ENCODE results near the gene ITIH1.

Gene ITIH1

DNA sequence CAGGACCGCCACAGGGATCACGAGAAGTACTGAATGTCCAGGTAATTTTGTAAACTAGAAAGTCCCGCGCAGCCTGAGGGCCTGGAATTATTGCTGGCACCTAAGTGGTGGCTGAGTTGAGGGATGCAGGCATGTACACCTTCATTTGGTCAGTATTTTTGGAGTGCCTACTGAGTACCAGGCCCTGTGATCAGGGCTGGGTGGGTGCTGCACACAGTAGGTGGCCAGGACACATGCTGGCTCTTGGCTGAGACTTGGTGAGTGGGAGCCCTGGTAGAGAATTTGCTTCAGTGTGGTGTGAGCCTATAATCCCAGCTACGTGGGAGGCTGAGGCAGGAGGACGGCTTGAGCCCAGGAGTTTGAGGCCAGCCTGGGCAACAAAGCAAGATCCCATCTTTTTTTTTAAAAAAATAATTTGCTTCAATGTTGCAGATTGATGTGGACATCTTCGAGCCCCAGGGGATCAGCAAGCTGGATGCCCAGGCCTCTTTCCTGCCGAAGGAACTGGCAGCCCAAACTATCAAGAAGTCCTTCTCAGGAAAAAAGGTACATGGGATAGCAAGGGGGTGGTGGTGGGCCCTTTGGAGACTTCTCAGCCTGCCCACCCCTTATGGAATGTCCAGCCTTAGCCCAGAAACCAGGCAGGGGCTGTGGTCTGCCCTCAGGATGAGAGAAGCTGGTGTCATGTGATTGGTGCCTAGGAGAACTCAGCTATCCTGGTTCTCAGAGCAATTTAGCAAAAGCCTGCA, 2.6 kb downstream of the ITIH1 start:
- no peak overlapping the region for H3K4me3 ChIP-seq (ENCODE audit: control insufficient read depth, low read depth, low read length)
- TF ChIP-seq, protein P1, sequence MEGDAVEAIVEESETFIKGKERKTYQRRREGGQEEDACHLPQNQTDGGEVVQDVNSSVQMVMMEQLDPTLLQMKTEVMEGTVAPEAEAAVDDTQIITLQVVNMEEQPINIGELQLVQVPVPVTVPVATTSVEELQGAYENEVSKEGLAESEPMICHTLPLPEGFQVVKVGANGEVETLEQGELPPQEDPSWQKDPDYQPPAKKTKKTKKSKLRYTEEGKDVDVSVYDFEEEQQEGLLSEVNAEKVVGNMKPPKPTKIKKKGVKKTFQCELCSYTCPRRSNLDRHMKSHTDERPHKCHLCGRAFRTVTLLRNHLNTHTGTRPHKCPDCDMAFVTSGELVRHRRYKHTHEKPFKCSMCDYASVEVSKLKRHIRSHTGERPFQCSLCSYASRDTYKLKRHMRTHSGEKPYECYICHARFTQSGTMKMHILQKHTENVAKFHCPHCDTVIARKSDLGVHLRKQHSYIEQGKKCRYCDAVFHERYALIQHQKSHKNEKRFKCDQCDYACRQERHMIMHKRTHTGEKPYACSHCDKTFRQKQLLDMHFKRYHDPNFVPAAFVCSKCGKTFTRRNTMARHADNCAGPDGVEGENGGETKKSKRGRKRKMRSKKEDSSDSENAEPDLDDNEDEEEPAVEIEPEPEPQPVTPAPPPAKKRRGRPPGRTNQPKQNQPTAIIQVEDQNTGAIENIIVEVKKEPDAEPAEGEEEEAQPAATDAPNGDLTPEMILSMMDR (conservative IDR thresholded peaks at IDR 0.05; ENCODE audit: control insufficient read depth, insufficient read depth, low read depth, low read length) = no peak

DNA sequence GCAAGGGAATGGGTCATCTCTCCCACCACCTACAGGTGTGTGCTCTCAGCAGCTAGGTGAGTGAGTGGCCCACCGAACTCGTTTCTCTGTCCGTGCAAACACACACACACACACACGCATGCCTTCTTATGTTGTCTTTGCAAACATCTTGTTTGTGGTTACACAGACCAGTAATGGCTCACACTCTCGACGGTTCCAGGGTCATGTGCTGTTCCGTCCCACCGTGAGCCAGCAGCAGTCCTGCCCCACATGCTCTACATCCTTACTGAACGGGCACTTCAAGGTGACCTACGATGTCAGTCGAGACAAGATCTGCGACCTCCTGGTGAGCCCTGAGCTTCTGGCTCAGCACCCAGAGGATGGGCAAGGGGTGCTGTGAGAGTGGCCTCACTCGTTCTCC, 4.3 kb downstream of the ITIH1 start:
- no peak for DNase-seq (ENCODE audit: low read depth)
- TF ChIP-seq, protein P1 (conservative IDR thresholded peaks at IDR 0.05; ENCODE audit: control insufficient read depth, insufficient read depth, low read depth, low read length) = no peak
- H3K4me3 ChIP-seq (ENCODE audit: control insufficient read depth, low read depth, low read length) = no peak overlapping the region

More for the DNA sequence above, 2.6 kb downstream of the ITIH1 start:
- DNase-seq (ENCODE audit: low read depth) = no peak

- H3K4me3 ChIP-seq (ENCODE audit: control insufficient read depth, low read depth, low read length) = no peak overlapping the region
- DNase-seq (ENCODE audit: low read depth) = no peak
- TF ChIP-seq, protein P1 (conservative IDR thresholded peaks at IDR 0.05; ENCODE audit: control insufficient read depth, insufficient read depth, low read depth, low read length) = no peak
Measured at GRCh38 chr3:52782412-52783210, 5.2 kb downstream of the ITIH1 start.

- TF ChIP-seq, protein P1 (conservative IDR thresholded peaks at IDR 0.05; ENCODE audit: control insufficient read depth, insufficient read depth, low read depth, low read length) = no peak
- DNase-seq (ENCODE audit: low read depth) = no peak
- no peak overlapping the region for H3K4me3 ChIP-seq (ENCODE audit: control insufficient read depth, low read depth, low read length)
Measured at GRCh38 chr3:52783211-52783555, 5.8 kb downstream of the ITIH1 start.

GRCh38 chr3:52784021-52784621, 6.7 kb downstream of the ITIH1 start:
- TF ChIP-seq, protein P1 (conservative IDR thresholded peaks at IDR 0.05; ENCODE audit: control insufficient read depth, insufficient read depth, low read depth, low read length) = no peak
- H3K4me3 ChIP-seq (ENCODE audit: control insufficient read depth, low read depth, low read length) = no peak overlapping the region
- DNase-seq (ENCODE audit: low read depth) = no peak

- TF ChIP-seq, protein P1 (conservative IDR thresholded peaks at IDR 0.05; ENCODE audit: control insufficient read depth, insufficient read depth, low read depth, low read length) = no peak
- no peak overlapping the region for H3K4me3 ChIP-seq (ENCODE audit: control insufficient read depth, low read depth, low read length)
- DNase-seq (ENCODE audit: low read depth) = no peak
Measured at GRCh38 chr3:52784931-52785590, 7.7 kb downstream of the ITIH1 start.
